Astrocyte of the hippocampus (primary cell): ENCODE results near the gene ZNF311.
"Not testable (repeated sequence)": the region's sequence is repeated elsewhere in the genome, so short reads cannot be mapped to it uniquely, and the experiment has no call there.

Source experiments
- DNase-seq: peaks from one replicate; pipeline ENCODE4 v3.0.0; 2011; ENCODE audit warnings: low read depth, low spot score

ZNF311 gene

GRCh38 chr6:28982476-28983266 lies 22.4 kb downstream of the ZNF311 start:
- DNase-seq: peak; percentile 66

DNA sequence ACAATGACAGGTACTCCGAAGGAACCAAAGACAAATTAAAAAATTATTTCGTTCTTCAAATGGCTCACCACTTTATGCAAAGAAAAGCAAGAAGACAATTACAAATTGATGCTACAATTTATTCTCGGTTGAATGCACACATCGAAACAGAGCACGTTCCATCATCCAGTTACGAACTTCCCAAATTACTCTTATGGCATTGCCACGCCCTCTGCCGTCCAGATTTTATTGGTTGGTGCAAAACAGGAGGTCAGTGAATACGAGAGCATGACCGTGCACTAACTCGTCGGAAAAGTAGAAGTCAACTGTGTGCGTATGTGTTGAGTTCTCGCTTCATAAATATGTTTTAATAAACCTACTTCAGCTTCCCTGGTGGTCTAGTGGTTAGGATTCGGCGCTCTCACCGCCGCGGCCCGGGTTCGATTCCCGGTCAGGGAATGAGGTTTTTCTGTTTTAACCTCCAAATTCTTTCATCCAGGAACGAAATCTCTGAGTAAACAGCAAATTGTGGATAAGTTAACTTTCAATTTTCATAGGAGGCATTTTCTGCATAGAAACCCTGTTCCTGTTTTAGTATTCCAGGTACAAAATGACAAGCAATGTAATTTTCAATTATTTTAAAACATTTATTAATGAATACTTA lies 23.2 kb downstream of the ZNF311 start:
- DNase-seq: peak; percentile 89

GRCh38 chr6:28981431-28981832 lies 23.7 kb downstream of the ZNF311 start:
- DNase-seq: peak; percentile 73

- DNase-seq: peak; percentile 91
Observed at GRCh38 chr6:28980852-28981430, 24.2 kb downstream of the ZNF311 start.

- no peak for DNase-seq
Observed at GRCh38 chr6:28980137-28980851, 24.8 kb downstream of the ZNF311 start.

- DNase-seq: no peak
Observed at GRCh38 chr6:28979679-28980078, 25.4 kb downstream of the ZNF311 start.

DNA sequence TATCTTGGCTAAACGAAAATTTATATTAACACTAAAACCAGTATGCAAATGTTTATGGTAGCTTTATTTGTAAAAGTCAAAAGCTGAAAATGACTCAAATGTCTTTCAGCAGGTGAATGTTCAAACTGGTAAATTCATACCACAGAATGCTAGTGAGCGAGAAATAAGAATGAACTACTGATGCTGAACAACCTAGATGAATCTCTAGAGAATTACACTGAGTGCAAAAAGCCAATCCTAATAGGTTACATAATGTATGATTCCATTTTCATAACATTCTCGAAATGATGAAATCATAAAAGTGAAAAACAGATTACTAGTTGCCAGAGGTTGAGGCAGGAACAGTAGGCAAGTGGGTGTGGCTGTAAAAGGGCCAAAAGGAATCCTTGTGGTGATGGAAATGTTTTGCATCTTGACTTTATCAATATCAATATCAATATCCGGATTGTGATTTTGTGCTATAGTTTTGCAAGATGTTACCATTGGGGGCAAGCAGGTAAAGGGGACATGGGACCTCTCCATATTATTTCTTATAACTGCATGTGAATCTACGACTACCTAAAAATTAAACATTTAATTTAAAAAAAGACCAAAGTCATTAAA lies 26.1 kb downstream of the ZNF311 start:
- DNase-seq: no peak

- no peak for DNase-seq
Observed at GRCh38 chr6:28978133-28978491, 27.0 kb downstream of the ZNF311 start.

DNA sequence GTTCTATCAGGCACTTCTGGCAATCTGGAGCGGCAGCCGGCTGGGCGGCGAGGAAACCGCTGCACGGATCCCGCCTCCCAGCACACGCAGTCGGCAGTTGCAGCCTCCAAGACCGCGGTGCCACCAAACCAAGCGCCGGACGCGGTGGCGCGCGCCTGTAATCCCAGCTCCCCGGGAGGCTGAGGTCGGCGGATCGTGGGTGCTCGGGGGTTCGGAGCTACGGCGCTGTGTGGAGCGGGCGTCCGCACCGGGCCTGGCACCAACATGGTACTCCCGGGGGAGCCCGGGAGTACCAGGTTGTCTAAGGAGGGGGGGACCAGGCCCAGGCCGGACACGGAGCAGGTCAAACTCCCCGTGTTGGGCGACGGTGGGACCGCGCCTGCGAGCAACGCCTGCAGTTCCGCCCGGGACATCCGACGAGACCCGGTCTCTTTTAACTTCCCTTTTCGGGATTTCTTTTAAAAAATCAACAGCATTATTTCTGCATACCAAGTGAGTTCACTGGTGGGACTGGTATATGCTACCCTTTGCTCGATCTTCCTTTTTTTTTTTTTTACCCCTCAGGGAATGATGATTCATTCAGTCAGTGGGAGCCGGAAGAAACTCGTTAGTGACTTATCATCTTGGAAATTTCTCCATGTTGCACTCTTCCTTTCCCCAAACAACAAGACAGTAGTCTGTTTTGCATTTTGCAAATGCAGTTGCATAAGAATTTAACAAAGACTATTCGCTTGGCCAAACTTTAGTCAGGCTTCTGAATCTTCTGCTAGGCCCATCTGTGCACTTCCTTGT lies 27.6 kb downstream of the ZNF311 start:
- DNase-seq: peak; percentile 33

DNA sequence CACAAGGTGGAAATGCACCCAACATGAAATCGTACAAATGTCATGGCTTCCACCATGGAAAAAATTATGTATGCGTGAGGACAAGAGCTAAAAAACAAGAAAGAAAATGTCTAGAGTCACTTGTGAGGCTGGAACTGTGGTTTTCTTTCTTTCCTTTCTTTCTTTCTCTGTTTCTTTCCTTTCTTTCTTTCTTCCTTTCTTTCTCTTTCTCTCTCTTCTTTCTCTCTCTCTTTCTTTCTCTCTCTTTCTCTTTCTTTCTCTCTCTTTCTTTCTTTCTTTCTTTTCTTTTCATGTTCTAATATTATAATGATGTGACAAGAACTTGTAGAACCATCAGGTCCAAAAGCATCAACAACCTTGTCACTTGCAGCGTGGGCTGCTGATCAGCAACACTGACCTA lies 28.4 kb downstream of the ZNF311 start:
- DNase-seq: no peak

DNA sequence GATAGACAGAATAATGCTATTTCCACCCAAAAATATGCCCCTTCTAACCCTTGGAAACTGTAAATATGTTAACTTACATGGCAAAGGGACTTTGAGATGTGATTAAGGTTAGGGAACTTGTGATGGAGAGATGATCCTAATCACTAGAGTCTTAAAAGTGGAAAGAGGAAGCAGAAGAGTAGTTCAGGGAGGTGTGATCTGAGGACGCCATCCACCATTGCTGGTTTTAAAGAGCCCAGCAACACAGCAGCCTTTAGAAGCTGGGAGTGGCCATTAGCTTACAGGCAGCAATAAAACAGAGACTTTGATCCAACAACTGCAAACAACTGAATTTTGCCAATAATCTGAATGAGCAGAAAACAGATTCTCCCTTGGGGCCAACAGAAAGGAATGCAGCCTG lies 30.6 kb downstream of the ZNF311 start:
- no peak for DNase-seq

GRCh38 chr6:28970056-28970455 lies 35.1 kb downstream of the ZNF311 start:
- not testable (repeated sequence) for DNase-seq

DNA sequence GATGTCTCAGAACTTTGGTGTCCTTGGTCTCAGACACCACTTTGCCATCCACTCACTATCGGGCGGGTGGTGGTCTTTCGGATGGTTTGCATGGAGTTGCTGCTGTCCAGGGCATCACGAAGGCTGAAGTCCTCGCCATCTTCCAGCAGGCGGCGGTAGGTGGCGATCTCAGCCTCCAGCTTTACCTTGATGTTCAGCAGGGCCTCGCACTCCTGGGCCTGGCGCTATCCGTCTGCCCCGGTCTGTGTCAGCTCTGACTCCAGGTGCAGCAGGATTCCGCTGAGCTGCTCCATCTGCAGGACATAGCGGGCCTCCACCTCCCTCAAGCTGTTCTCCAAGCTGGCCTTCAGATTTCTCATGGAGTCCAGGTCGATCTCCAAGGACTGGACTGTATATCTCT lies 36.0 kb downstream of the ZNF311 start:
- DNase-seq: no peak

DNA sequence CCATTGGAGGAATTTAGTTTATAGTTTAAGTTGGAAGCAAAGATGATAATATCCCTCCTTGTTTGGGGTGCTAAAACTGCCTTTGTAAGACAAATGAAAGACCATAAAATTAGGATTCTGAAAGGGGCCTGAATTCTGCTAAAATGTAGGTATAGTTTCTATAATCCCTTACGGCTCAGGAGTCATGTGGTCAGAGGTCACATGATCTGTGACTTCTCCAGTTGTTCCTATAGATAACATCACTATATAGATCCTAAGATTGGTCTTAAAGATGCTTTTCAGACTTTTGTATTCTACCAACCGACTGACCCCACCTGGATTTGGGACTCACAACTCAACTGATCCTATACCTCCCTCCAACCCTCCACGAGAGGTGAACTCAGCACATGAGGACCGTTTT lies 36.6 kb downstream of the ZNF311 start:
- DNase-seq: no peak

DNA sequence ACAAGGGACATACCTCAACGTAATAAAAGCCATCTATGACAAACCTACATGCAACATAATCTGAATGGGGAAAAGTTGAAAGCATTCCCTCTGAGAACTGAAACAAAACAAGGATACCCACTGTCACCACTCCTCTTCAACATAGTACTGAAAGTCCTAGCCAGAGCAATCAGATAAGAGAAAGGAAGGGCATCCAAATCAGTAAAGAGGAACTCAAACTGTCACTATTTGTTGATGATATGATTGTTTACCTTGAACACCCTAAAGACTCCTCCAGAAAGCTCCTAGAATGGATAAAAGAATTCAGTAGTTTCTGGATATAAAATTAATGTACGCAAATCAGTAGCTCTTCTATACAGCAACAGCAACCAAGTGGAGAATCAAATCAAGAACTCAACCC lies 39.4 kb downstream of the ZNF311 start:
- DNase-seq: no peak

DNA sequence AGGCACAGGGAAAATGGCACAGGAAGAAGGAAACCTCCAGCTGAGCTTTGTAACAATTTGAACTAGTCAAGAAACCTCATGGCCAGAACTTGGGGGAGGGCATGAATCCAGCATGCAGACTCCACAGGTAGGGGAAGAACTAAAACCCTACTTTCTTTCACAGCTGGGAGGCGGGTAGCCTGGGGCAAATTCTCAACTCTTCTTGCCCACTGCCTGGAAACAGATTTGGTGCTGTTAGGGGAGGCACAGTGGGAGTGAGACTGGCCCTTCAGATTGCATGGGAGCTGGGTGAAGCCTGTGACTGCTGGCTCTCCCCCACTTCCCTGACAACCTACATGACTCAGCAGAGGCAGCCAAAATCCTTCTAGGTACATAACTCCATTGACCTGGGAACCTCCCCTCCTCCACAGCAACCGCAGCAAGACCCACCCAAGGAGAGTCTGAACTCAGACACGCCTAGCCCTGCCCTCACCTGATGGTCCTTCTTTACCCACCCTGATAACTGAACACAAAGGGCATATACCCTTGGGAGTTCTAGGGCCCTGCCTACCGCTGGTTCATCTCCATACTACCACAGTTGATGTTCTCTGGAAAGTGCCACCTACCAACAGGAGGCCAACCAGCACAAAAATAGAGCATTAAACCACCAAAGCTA lies 44.1 kb downstream of the ZNF311 start:
- no peak for DNase-seq

- DNase-seq: not testable (repeated sequence)
Observed at GRCh38 chr6:28958561-28959243, 46.4 kb downstream of the ZNF311 start.

- not testable (repeated sequence) for DNase-seq
Observed at GRCh38 chr6:28957795-28958314, 47.3 kb downstream of the ZNF311 start.

DNA sequence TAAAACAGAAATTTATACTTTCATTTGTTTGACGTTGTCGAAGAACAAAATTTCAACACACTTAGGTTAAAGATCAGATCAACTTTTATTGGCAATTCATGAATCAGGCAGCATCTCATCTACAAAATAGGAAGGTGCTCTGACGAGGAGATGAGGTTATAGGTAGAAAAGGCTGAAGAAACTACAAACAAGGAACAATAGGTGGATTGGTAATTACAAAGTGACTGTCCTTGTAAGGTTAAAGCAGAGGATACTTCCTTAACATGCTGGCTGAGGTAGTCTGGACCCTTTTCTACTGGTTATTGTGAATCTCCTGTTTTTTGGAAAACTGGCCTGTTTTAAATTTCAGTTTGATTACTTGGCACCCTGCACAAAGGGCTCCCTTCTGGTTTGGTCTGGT lies 48.8 kb downstream of the ZNF311 start:
- no peak for DNase-seq
